GM12892 (cell line): Measurements from ENCODE around the gene PCDHB3.
"Not testable (repeated sequence)": the region's sequence is repeated elsewhere in the genome, so short reads cannot be mapped to it uniquely, and the experiment has no call there.

Experiments used
- POLR2A ChIP-seq: IDR thresholded peaks from 2 replicates; pipeline ENCODE4 v1.6.1; 2011; ENCODE audit warnings: low read depth, low read length, control low read depth
- POLR2AphosphoS5 ChIP-seq: IDR thresholded peaks from 2 replicates; pipeline ENCODE4 v1.6.1; 2011; ENCODE audit warnings: low read depth, low read length, control low read depth

DNA sequence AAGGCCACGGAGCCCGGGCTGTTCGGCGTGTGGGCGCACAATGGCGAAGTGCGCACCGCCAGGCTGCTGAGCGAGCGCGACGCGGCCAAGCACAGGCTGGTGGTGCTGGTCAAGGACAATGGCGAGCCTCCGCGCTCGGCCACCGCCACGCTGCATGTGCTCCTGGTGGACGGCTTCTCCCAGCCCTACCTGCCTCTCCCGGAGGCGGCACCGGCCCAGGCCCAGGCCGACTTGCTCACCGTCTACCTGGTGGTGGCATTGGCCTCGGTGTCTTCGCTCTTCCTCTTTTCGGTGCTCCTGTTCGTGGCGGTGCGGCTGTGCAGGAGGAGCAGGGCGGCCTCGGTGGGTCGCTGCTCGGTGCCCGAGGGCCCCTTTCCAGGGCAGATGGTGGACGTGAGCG is 2.2 kb downstream of the PCDHB3 start:
- TF ChIP-seq POLR2A, POLR2AphosphoS5: not testable (repeated sequence)
